Subcutaneous abdominal adipose tissue (tissue), 5 donors: ENCODE results near the gene FHAD1.
"Not testable (repeated sequence)": the region's sequence is repeated elsewhere in the genome, so short reads cannot be mapped to it uniquely, and the experiment has no call there.

Source experiments
- H3K27ac ChIP-seq: one replicate; pipeline ENCODE4 v1.7.0; 2013; ENCODE audit warnings: low read depth, mild to moderate bottlenecking, inconsistent platforms, low read length, moderate library complexity
- H3K27me3 ChIP-seq, 5 donors: one replicate each; pipeline ENCODE4 v1.7.0; 2013; ENCODE audit warnings: low read length in 5 of 5, inconsistent platforms in 1 of 5; ENCODE audit not compliant: control insufficient read depth in 5 of 5, insufficient read depth in 4 of 5
- H3K36me3 ChIP-seq, 5 donors: one replicate each; pipeline ENCODE4 v1.7.0; 2013; ENCODE audit warnings: low read length in 5 of 5; ENCODE audit not compliant: control insufficient read depth in 5 of 5, insufficient read depth in 5 of 5
- H3K4me1 ChIP-seq, 5 donors: one replicate each; pipeline ENCODE4 v1.7.0; 2013; ENCODE audit warnings: low read length in 5 of 5, mild to moderate bottlenecking in 3 of 5, moderate library complexity in 1 of 5; ENCODE audit not compliant: control insufficient read depth in 5 of 5, insufficient read depth in 5 of 5
- H3K4me3 ChIP-seq, 5 donors: one replicate each; pipeline ENCODE4 v1.7.0; 2013; ENCODE audit warnings: low read length in 5 of 5, low read depth in 1 of 5
- H3K9ac ChIP-seq, 5 donors: one replicate each; pipeline ENCODE4 v1.7.0; 2013; ENCODE audit warnings: low read length in 5 of 5, mild to moderate bottlenecking in 4 of 5, moderate library complexity in 3 of 5
- H3K9me3 ChIP-seq, 5 donors: one replicate each; pipeline ENCODE4 v1.7.0; 2013; ENCODE audit warnings: low read length in 5 of 5; ENCODE audit not compliant: control insufficient read depth in 5 of 5
- donor health status: healthy.
- donor health status: healthy.
- donor health status: healthy.
- donor health status: healthy.
- donor health status: healthy.

FHAD1 gene

GRCh38 chr1:15427280-15427666 lies 180.2 kb downstream of the FHAD1 start:
- Histone ChIP-seq H3K27me3 (no peaks in the 10 kb centered on the region), H3K4me3 (no peak overlapping the region), H3K4me1 (peaks cover 0 to 5% (median 0%) of the 10 kb centered on the region in 5 donors), H3K9me3 (no peaks in the 10 kb centered on the region), H3K9ac (no peak overlapping the region), H3K27ac (no peak overlapping the region), H3K36me3 (peaks cover 0 to 59% (median 32%) of the 10 kb centered on the region in 5 donors)

DNA sequence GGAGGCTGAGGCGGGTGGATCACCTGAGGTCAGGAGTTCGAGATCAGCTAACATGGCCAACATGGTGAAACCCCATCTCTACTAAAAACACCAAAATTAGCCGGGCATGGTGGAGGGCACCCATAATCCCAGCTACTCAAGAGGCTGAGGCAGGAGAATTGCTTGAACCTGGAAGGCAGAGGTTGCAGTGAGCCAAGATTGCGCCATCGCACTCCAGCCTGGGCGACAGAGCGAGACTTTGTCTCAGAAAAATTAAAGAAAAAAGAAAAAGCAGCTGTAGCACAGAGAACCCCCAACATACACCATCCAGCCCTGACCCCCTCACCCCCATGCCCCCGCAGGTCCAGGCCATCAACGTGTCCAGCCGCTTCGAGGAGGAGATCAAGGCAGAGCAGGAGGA lies 181.2 kb downstream of the FHAD1 start:
- H3K36me3 ChIP-seq, result peaks cover 0 to 59% (median 32%) of the 10 kb centered on the region in 5 donors
- not testable (repeated sequence) for H3K27me3 ChIP-seq, H3K27ac ChIP-seq, H3K9ac ChIP-seq, H3K4me1 ChIP-seq, H3K9me3 ChIP-seq, H3K4me3 ChIP-seq

GRCh38 chr1:15428815-15429435 lies 181.9 kb downstream of the FHAD1 start:
- Histone ChIP-seq H3K27me3 (no peaks in the 10 kb centered on the region), H3K27ac (no peak overlapping the region), H3K9ac (no peak overlapping the region), H3K4me3 (no peak overlapping the region), H3K36me3 (peaks cover 0 to 59% (median 32%) of the 10 kb centered on the region in 5 donors), H3K4me1 (peaks cover 0 to 5% (median 0%) of the 10 kb centered on the region in 5 donors), H3K9me3 (no peaks in the 10 kb centered on the region)

- Histone ChIP-seq H3K36me3 (peaks cover 0 to 55% (median 32%) of the 10 kb centered on the region in 5 donors), H3K27ac (no peak overlapping the region), H3K9ac (no peak overlapping the region), H3K4me3 (no peak overlapping the region), H3K27me3 (no peaks in the 10 kb centered on the region), H3K4me1 (peaks cover 0 to 5% (median 0%) of the 10 kb centered on the region in 5 donors), H3K9me3 (no peaks in the 10 kb centered on the region)
Measured at GRCh38 chr1:15429701-15430149, 182.7 kb downstream of the FHAD1 start.

DNA sequence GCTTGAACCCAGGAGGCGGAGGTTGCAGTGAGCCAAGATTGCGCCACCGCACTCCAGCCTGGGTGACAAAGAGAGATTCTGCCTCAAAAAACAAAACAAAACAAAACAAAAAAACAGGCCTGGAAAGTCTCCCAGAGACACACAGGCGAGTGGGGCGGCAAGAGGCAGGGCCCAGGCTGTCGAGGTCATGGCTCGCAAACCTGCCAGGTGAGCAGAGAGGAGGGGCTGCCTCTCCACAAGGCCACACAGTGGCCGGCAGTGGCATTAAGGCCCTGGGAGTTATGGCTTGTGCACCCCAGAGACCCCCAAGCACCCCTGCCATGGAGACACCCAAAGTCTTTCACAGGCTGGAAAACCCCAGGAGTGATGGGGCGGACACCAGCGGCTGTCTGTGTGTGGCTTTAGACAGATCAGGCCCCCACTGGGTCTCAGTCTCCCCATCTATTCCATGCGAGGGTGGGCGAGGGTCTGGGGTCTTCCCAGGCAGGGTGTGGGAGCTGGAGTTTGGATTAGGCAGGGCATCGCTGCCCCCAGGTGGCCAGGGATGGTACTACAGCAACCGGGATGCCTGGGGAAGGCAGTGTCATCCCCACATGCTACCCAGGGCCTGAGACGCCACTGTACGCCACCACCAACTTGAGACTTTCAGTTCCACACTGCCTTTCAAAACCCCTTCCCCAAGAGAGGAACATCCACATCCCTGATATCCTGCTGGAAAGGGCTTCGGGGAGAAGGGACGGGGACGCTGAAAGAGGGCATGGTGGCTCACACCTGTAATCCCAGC lies 184.0 kb downstream of the FHAD1 start:
- Histone ChIP-seq H3K9ac (no peak overlapping the region), H3K27ac (no peak overlapping the region), H3K4me3 (no peak overlapping the region), H3K9me3 (no peaks in the 10 kb centered on the region), H3K36me3 (peaks cover 0 to 46% (median 26%) of the 10 kb centered on the region in 5 donors), H3K27me3 (no peaks in the 10 kb centered on the region), H3K4me1 (peaks cover 0 to 5% (median 2%) of the 10 kb centered on the region in 5 donors)

DNA sequence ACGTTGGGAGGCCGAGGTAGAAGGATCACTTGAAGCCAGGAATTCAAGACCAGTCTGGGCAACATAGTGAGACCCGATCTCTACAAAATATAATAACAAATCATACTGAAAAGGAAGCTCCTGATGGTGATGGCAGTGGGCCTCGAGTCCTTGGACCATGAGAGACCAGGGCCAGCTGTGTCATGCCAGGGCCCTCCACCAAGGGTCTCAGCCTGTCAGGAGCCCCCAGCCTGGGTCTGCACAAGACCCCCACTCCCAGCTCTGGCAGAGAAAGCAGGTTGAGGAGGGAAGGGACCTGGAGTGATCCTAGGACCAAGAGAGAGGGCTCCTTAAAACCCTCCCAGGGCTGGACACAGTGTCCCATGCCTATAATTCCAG lies 184.5 kb downstream of the FHAD1 start:
- Histone ChIP-seq H3K4me3 (no peak overlapping the region), H3K36me3 (peaks cover 0 to 40% (median 20%) of the 10 kb centered on the region in 5 donors), H3K27me3 (no peaks in the 10 kb centered on the region), H3K9me3 (no peaks in the 10 kb centered on the region), H3K4me1 (peaks cover 0 to 3% (median 2%) of the 10 kb centered on the region in 5 donors), H3K9ac (no peak overlapping the region), H3K27ac (no peak overlapping the region)

GRCh38 chr1:15432324-15432723 lies 185.3 kb downstream of the FHAD1 start:
- no peaks in the 10 kb centered on the region for H3K9me3 ChIP-seq
- no peak overlapping the region for H3K4me3 ChIP-seq
- H3K27ac ChIP-seq, result no peak overlapping the region
- H3K36me3 ChIP-seq, result peaks cover 0 to 33% (median 15%) of the 10 kb centered on the region in 5 donors
- H3K4me1 ChIP-seq, result peaks cover 0 to 3% (median 0%) of the 10 kb centered on the region in 5 donors
- no peak overlapping the region for H3K9ac ChIP-seq
- no peaks in the 10 kb centered on the region for H3K27me3 ChIP-seq

DNA sequence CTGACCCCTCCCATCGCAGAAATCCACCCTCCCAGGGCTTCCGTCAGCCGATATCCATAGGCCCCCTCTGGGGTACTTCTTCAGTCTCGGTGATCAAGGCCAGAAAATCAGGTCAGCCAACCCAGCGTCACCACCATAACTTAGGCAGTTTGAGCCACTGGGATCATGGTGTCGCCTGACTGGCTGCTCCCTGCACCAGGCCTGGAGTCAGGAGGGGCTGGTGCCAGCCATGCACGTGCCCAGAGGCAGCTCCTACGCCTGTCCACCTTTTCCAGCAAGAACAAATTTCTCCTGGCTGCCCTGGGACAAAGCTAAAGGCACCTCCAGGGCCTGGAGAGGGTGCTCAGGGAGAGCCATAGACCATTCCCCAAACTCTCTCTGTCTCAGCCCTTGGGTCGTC lies 186.4 kb downstream of the FHAD1 start:
- H3K27ac ChIP-seq, result no peak overlapping the region
- H3K4me1 ChIP-seq, result peaks cover 0 to 3% (median 0%) of the 10 kb centered on the region in 5 donors
- no peaks in the 10 kb centered on the region for H3K27me3 ChIP-seq
- H3K9ac ChIP-seq, result no peak overlapping the region
- no peaks in the 10 kb centered on the region for H3K9me3 ChIP-seq
- H3K36me3 ChIP-seq, result peaks cover 0 to 21% (median 7%) of the 10 kb centered on the region in 5 donors
- no peak overlapping the region for H3K4me3 ChIP-seq

GRCh38 chr1:15434739-15435138 lies 187.7 kb downstream of the FHAD1 start:
- not testable (repeated sequence) for H3K36me3 ChIP-seq, H3K4me1 ChIP-seq, H3K27ac ChIP-seq, H3K27me3 ChIP-seq, H3K9me3 ChIP-seq, H3K9ac ChIP-seq, H3K4me3 ChIP-seq
